Thyroid gland (tissue), 4 donors: Measurements from ENCODE around the gene CRIP1. TPM values are rescaled to one million over a fixed set of nuclear protein-coding genes. Genes with fewer than 3 reads are reported as not detected.
A peak's percentile ranks its signal among the peaks of the same experiment; 100 is the strongest.

Source experiments
- DNase-seq, 2 donors: peaks; one replicate each; pipeline ENCODE4 v3.0.0-alpha.2; 2019
- H3K27ac ChIP-seq, 3 donors: fragments of 200-600 bp; sonication (generic); 1 replicate in 2 of 3; 2 replicates in 1 of 3; pipeline ENCODE4 v1.5.1; 2016 to 2019; ENCODE audit warnings: mild to moderate bottlenecking in 1 of 3, moderate library complexity in 1 of 3
- H3K27me3 ChIP-seq: fragments of 200-600 bp; sonication (generic); one replicate; pipeline ENCODE4 v1.5.1; 2019
- H3K36me3 ChIP-seq, 2 donors: fragments of 200-600 bp; sonication (generic); one replicate each; pipeline ENCODE4 v1.5.1; 2016 to 2019
- H3K4me1 ChIP-seq, 2 donors: fragments of 200-600 bp; sonication (generic); one replicate each; pipeline ENCODE4 v1.5.1; 2017 to 2019
- H3K4me3 ChIP-seq, 3 donors: fragments of 200-600 bp; sonication (generic); replicated peaks in 1 of 3; 1 replicate in 2 of 3; 2 replicates in 1 of 3; pipeline ENCODE4 v1.5.1; 2016; ENCODE audit warnings: mild to moderate bottlenecking in 1 of 3
- H3K9me3 ChIP-seq: fragments of 200-600 bp; sonication (generic); one replicate; pipeline ENCODE4 v1.5.1; 2017
- CTCF ChIP-seq, 6 experiments: fragments of 200-600 bp in 3 of 6; fragments of 450-650 bp in 3 of 6; sonication (generic) in 3 of 6; IDR thresholded peaks; one replicate each; pipeline ENCODE4 v1.5.1; 2016 to 2019; ENCODE audit warnings: antibody characterized with exemption in 6 of 6, mild to moderate bottlenecking in 2 of 6, inconsistent platforms in 1 of 6, moderate library complexity in 1 of 6
- POLR2A ChIP-seq, 2 donors: fragments of 450-650 bp; IDR thresholded peaks; one replicate each; pipeline ENCODE4 v1.6.1; 2017; ENCODE audit warnings: antibody characterized with exemption in 2 of 2, mild to moderate bottlenecking in 2 of 2, moderate library complexity in 1 of 2
- WGBS, 2 donors: methylation state at CpG; one replicate each; pipeline ENCODE4 v1.1.5; 2017; 5-methylcytosine and 5-hydroxymethylcytosine counted together
- intact Hi-C: fragments of 100-400 bp; cut with DNase I; formaldehyde crosslinking; loops from one replicate; pipeline ENCODE4 v1.15.1; 2023
- total RNA-seq, 4 donors: library from RNA; depleted of rRNA; stranded (reverse); fragments of >200 nt; gene quantifications; one replicate each; pipeline ENCODE4 v1.2.3, GENCODE V29; 2016

CRIP1 gene
- total RNA-seq, 4 donors from 2014 or later: 6.0 to 30.8 (median 18.5) TPM

GRCh38 chr14:105480807-105481801 lies 5.6 kb upstream of the CRIP1 start:
- Histone ChIP-seq H3K9me3 (no peaks in the 10 kb centered on the region), H3K36me3 (peaks cover 4 to 6% of the 10 kb centered on the region in 2 donors), H3K4me3 (peak overlapping the region in 1 of 3 donors; percentile 23), H3K27ac (peak overlapping the region; percentile 90 to 97 (median 95)), H3K27me3 (no peaks in the 10 kb centered on the region), H3K4me1 (peaks cover 53 to 74% of the 10 kb centered on the region in 2 donors)
- WGBS, 2 donors: 1 to 4% methylated on average over 7 to 12 of the region's 35 CpGs
- peak in 1 of 2 donors; percentile 40 for TF ChIP-seq POLR2A (IDR thresholded peaks at IDR 0.05)
- TF ChIP-seq CTCF (IDR thresholded peaks at IDR 0.05): peak; percentile 92 to 99 (median 99)
- DNase-seq: peak; percentile 90 to 91
- intact Hi-C loops: no loop called here

GRCh38 chr14:105481886-105482457 lies 4.7 kb upstream of the CRIP1 start:
- Histone ChIP-seq H3K9me3 (no peaks in the 10 kb centered on the region), H3K27ac (peak overlapping the region; percentile 90 to 97 (median 95)), H3K4me3 (peak overlapping the region in 1 of 3 donors; percentile 23), H3K4me1 (peaks cover 50 to 74% of the 10 kb centered on the region in 2 donors), H3K36me3 (peaks cover 4 to 6% of the 10 kb centered on the region in 2 donors), H3K27me3 (no peaks in the 10 kb centered on the region)
- TF ChIP-seq POLR2A (IDR thresholded peaks at IDR 0.05) (peak in 1 of 2 donors; percentile 26), CTCF (IDR thresholded peaks at IDR 0.05) (peak in 3 of 6 experiments; percentile 14 to 22 (median 15))
- intact Hi-C loops: no loop called here
- peak; percentile 97 to 98 for DNase-seq
- WGBS, 2 donors: 0 to 1% methylated on average over 14 to 16 of the region's 18 CpGs

- Histone ChIP-seq H3K4me1 (peaks cover 50 to 76% of the 10 kb centered on the region in 2 donors), H3K9me3 (no peaks in the 10 kb centered on the region), H3K36me3 (peaks cover 4 to 6% of the 10 kb centered on the region in 2 donors), H3K4me3 (no peak overlapping the region), H3K27me3 (no peaks in the 10 kb centered on the region), H3K27ac (peak overlapping the region; percentile 90 to 97 (median 95))
- DNase-seq: no peak
- 47 to 66% methylated on average over 10 to 16 of the region's 18 CpGs for WGBS, 2 donors
- intact Hi-C loops: no loop called here
- TF ChIP-seq POLR2A (IDR thresholded peaks at IDR 0.05): no peak
Observed at GRCh38 chr14:105482486-105483110, 4.1 kb upstream of the CRIP1 start.

GRCh38 chr14:105483300-105484068 lies 3.2 kb upstream of the CRIP1 start:
- Histone ChIP-seq H3K27me3 (no peaks in the 10 kb centered on the region), H3K4me3 (no peak overlapping the region), H3K36me3 (peaks cover 4 to 6% of the 10 kb centered on the region in 2 donors), H3K27ac (peak overlapping the region; percentile 90 to 97 (median 95)), H3K9me3 (no peaks in the 10 kb centered on the region), H3K4me1 (peaks cover 56 to 85% of the 10 kb centered on the region in 2 donors)
- 59 to 61% methylated on average over 5 of the region's 18 CpGs for WGBS, 2 donors
- DNase-seq: peak; percentile 56 to 67
- intact Hi-C loops: no loop called here
- no peak for TF ChIP-seq CTCF (IDR thresholded peaks at IDR 0.05)
- no peak for TF ChIP-seq POLR2A (IDR thresholded peaks at IDR 0.05)
